ENCODE data around the gene RNPEPL1. TPM values are rescaled to one million over a fixed set of nuclear protein-coding genes. Genes with fewer than 3 reads are reported as not detected.

Gene RNPEPL1
- total and polyA plus RNA-seq, 10 of the 15 experiments (the other 5 are each of a cell fraction or from before 2014, with no cell fraction given) = 0.24 to 49.5 (median 6.8) TPM

DNA sequence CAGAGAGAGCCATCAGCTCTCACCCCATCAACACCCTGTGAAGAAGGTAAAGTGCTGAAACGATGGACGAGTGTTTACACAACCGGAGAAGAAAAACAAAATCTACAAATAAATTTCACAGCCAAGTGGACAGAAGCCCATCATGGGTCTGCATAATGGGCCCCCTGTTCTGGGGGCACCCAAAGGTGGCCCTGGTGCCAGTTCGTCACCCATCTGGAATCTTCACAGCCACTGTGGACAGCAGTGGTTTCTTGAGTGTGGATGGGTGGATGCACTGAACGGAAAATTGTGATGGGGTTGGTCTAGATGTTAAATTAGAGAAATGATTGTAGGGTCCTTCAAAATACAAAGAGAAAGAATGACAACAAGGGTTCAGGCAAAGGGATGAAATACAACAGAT is 49.3 kb upstream of the RNPEPL1 start:
- Histone ChIP-seq H3K9ac (ENCODE audit: control insufficient read depth, insufficient read depth, low read length) (no peak overlapping the region), H3K4me3 (no peak overlapping the region), H3K4me2 (ENCODE audit: control insufficient read depth, insufficient read depth) (no peak overlapping the region), H3K27me3 (replicated peaks in 1 of 2; ENCODE audit: control insufficient read depth in 2 of 2, insufficient read depth in 2 of 2, low read length in 1 of 2) (no peaks in the 10 kb centered on the region), H4K20me1 (ENCODE audit: control insufficient read depth, insufficient read depth) (no peaks in the 10 kb centered on the region), H3K79me2 (ENCODE audit: control insufficient read depth, insufficient read depth, low read length) (no peaks in the 10 kb centered on the region), H3K36me3 (ENCODE audit: control insufficient read depth in 2 of 2, insufficient read depth in 2 of 2, low read length in 1 of 2) (no peaks in the 10 kb centered on the region), H3K4me1 (ENCODE audit: control insufficient read depth, insufficient read depth, low read length) (peaks cover 9% of the 10 kb centered on the region), H3K9me3 (replicated peaks; ENCODE audit: control insufficient read depth, insufficient read depth, low read length) (no peaks in the 10 kb centered on the region; the same call in 2 of the 3 replicates), H2AFZ (ENCODE audit: control insufficient read depth, low read depth, low read length) (no peak overlapping the region), H3K27ac (ENCODE audit: control insufficient read depth, insufficient read depth) (no peak overlapping the region)
- BruUV-seq (replicated peaks) = no TSS peak
- ChIA-PET POLR2A (no interaction called here), RAD21 (ENCODE audit: unreplicated experiment) (no interaction called here), CTCF (no interaction called here), SMC1A (ENCODE audit: uncharacterized antibody, unreplicated experiment) (no interaction called here)
- FAIRE-seq (no peak), DNase-seq (ENCODE audit: low read depth, low spot score) (no peak), ATAC-seq (no peak)
- intact Hi-C loops (cut with micrococcal nuclease; ENCODE audit: unreplicated experiment) = loop anchor here (10.0 kb wide), 2 partner anchors 186 to 216 kb away; no protein-coding TSS in a partner anchor
- 96% methylated on average over 5 of the region's 5 CpGs for WGBS (ENCODE audit: insufficient coverage, insufficient replicate concordance, low lambda C conversion rate, missing lambda C conversion rate)
- in situ Hi-C loops (cut with MboI) = loop anchor here (25.0 kb wide), 1 partner anchor 318 kb away; no protein-coding TSS in a partner anchor
- TF ChIP-seq NFXL1 (IDR thresholded peaks at IDR 0.05; ENCODE audit: borderline replicate concordance) = no peak
- TF ChIP-seq, protein P1, sequence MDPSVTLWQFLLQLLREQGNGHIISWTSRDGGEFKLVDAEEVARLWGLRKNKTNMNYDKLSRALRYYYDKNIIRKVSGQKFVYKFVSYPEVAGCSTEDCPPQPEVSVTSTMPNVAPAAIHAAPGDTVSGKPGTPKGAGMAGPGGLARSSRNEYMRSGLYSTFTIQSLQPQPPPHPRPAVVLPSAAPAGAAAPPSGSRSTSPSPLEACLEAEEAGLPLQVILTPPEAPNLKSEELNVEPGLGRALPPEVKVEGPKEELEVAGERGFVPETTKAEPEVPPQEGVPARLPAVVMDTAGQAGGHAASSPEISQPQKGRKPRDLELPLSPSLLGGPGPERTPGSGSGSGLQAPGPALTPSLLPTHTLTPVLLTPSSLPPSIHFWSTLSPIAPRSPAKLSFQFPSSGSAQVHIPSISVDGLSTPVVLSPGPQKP (IDR thresholded peaks at IDR 0.05; ENCODE audit: low read depth, low read length) = no peak
- no peak for TF ChIP-seq PRDM15 (CRISPR knock-in tag; IDR thresholded peaks at IDR 0.05)
- no peak for TF ChIP-seq FOXM1 (IDR thresholded peaks at IDR 0.05; ENCODE audit: low read depth, low read length)
- no peak for TF ChIP-seq EED (IDR thresholded peaks at IDR 0.05; ENCODE audit: low read depth)
- TF ChIP-seq, protein P2, sequence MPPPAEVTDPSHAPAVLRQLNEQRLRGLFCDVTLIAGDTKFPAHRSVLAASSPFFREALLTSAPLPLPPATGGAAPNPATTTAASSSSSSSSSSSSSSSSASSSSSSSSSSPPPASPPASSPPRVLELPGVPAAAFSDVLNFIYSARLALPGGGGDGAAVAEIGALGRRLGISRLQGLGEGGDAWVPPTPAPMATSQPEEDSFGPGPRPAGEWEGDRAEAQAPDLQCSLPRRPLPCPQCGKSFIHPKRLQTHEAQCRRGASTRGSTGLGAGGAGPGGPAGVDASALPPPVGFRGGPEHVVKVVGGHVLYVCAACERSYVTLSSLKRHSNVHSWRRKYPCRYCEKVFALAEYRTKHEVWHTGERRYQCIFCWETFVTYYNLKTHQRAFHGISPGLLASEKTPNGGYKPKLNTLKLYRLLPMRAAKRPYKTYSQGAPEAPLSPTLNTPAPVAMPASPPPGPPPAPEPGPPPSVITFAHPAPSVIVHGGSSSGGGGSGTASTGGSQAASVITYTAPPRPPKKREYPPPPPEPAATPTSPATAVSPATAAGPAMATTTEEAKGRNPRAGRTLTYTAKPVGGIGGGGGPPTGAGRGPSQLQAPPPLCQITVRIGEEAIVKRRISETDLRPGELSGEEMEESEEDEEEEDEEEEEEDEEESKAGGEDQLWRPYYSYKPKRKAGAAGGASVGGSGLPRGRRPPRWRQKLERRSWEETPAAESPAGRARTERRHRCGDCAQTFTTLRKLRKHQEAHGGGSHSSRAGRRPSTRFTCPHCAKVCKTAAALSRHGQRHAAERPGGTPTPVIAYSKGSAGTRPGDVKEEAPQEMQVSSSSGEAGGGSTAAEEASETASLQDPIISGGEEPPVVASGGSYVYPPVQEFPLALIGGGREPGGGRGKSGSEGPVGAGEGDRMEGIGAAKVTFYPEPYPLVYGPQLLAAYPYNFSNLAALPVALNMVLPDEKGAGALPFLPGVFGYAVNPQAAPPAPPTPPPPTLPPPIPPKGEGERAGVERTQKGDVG (CRISPR knock-in tag; IDR thresholded peaks at IDR 0.05) = no peak
- TF ChIP-seq, protein P3, sequence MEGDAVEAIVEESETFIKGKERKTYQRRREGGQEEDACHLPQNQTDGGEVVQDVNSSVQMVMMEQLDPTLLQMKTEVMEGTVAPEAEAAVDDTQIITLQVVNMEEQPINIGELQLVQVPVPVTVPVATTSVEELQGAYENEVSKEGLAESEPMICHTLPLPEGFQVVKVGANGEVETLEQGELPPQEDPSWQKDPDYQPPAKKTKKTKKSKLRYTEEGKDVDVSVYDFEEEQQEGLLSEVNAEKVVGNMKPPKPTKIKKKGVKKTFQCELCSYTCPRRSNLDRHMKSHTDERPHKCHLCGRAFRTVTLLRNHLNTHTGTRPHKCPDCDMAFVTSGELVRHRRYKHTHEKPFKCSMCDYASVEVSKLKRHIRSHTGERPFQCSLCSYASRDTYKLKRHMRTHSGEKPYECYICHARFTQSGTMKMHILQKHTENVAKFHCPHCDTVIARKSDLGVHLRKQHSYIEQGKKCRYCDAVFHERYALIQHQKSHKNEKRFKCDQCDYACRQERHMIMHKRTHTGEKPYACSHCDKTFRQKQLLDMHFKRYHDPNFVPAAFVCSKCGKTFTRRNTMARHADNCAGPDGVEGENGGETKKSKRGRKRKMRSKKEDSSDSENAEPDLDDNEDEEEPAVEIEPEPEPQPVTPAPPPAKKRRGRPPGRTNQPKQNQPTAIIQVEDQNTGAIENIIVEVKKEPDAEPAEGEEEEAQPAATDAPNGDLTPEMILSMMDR (IDR thresholded peaks at IDR 0.05 in 2 of 3, conservative IDR thresholded peaks at IDR 0.05 in 1 of 3; ENCODE audit: control insufficient read depth in 2 of 3, extremely low read depth in 1 of 3, insufficient read depth in 1 of 3, low read depth in 3 of 3, low read length in 3 of 3) = no peak
- no peak for TF ChIP-seq CHD1 (IDR thresholded peaks at IDR 0.05; ENCODE audit: low read depth, low read length)
- no peak for TF ChIP-seq KAT2A (conservative IDR thresholded peaks at IDR 0.05; ENCODE audit: control insufficient read depth, low read depth, low read length)
- no peak for TF ChIP-seq POU2F2 (IDR thresholded peaks at IDR 0.05; ENCODE audit: borderline replicate concordance, low read depth, low read length)
- TF ChIP-seq PML (IDR thresholded peaks at IDR 0.05; ENCODE audit: low read length) = no peak
- no peak for TF ChIP-seq HDGF (IDR thresholded peaks at IDR 0.05)
- TF ChIP-seq, protein P4, sequence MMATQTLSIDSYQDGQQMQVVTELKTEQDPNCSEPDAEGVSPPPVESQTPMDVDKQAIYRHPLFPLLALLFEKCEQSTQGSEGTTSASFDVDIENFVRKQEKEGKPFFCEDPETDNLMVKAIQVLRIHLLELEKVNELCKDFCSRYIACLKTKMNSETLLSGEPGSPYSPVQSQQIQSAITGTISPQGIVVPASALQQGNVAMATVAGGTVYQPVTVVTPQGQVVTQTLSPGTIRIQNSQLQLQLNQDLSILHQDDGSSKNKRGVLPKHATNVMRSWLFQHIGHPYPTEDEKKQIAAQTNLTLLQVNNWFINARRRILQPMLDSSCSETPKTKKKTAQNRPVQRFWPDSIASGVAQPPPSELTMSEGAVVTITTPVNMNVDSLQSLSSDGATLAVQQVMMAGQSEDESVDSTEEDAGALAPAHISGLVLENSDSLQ (IDR thresholded peaks at IDR 0.05) = no peak
- TF ChIP-seq CHD2 (IDR thresholded peaks at IDR 0.05; ENCODE audit: borderline replicate concordance, low read depth, low read length) = no peak

Data from GM12878 (cell line).